HG02678 (cell line): ENCODE measurements around the gene EPB41L1.

Experiments used
- ATAC-seq: cut with Tn5 transposase; IDR thresholded peaks from one replicate; pipeline ENCODE4 v1.9.1; 2021; ENCODE audit warnings: mild to moderate bottlenecking, moderate library complexity; ENCODE audit not compliant: unreplicated experiment

EPB41L1 gene

DNA sequence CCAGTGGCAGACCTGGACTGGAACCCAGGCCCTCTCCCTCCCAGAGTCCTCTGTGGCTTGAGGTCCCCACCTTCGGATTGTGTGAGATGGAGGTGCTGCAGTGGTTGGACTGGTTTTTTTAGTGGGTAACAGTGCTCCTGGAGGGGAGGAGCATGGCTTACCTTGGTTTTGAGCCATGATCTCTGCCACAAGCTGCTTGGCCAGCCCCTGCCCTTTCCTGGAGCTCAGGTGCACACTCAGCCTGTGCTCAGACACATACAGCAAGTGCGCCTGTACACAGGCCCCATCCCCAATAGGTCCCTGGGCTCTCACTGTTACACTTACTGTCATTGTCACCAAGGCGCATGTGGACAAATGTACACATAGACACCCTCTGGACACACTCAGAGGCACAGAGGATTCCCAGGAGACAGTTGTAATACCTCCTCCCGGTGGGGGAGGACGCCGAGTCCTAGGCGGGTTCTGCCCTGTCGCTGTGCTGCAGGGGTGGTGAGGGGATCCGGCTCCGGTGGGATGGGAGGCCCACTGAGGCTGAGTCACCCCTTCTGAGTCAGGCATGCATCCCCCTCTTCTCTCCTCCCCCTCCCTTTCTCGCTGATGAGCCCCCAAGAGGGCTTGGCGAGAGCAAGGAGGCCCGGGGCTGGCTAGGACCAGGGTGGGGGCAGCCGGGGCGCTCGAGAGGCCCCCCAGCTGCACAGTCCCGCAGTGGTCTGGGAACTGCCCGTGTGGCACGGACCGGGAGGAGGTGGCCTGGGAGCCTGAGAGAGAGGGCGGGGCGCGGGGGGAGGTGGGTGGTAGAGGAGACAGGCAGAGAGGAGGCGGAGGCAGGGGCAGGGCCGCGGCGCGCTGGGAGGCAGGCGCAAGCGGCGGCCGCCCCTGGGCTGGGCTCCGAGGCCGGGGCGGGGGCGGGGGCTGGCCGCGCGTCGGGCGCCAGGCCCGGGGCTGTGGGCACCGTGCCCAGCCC lies 522 bp upstream of the EPB41L1 start:
- ATAC-seq, result no peak

DNA sequence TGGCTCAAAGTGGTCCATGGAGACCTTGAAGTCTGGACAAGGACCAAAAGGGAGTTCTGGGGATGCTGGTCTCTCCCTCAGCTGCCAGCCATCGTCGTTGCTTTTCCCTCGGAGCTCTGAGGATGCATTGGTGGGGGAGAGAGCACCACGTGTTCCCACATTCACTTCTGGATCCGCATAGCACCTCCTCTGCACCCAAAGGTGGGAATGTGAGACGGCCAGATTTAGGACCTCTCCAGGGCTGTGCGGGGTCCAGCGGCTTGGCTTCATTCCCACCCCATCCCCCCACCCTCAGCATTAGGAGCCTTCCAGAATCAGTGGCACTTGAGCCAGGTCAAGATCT lies 1.1 kb downstream of the EPB41L1 start:
- no peak for ATAC-seq

DNA sequence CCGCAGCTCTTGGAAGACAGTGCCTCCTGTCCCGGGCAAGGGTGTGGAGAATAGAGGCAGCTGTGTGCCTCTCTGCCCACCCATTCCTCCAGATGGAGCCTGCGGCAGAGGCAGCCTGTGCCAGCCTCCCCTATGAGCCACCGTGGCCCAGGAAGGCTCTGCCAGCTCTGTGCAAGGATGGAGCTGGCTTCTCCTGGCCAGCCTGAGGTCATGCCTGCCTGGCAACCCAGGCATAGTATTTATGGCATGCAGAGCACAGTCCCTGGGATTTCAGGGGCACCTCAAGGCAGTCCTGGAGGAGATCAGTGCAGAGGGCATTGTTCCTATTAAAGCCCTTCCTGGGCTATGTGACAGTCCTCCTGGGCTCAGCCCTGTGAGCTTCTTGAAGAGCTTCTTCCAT lies 1.5 kb downstream of the EPB41L1 start:
- ATAC-seq, result no peak

DNA sequence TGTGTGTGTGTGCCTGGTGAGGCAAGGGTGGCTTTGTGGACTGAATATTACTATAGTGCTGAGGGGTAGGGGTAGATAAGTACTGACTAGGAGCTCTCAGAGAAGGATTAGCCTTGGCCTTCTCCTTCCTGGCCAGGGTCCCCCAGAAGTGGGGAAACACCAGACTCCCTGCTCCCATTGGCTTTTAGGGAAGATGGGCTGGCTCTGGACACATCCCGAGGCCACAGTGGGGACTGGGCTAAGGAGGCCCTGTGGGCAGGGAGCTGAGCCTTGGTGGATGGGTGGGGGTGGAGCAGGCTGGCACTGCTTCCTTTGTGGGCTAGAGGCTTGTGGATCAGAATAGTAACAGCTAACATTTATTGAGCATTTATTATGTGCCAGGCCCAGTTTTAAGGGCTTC lies 3.1 kb downstream of the EPB41L1 start:
- ATAC-seq, result no peak

DNA sequence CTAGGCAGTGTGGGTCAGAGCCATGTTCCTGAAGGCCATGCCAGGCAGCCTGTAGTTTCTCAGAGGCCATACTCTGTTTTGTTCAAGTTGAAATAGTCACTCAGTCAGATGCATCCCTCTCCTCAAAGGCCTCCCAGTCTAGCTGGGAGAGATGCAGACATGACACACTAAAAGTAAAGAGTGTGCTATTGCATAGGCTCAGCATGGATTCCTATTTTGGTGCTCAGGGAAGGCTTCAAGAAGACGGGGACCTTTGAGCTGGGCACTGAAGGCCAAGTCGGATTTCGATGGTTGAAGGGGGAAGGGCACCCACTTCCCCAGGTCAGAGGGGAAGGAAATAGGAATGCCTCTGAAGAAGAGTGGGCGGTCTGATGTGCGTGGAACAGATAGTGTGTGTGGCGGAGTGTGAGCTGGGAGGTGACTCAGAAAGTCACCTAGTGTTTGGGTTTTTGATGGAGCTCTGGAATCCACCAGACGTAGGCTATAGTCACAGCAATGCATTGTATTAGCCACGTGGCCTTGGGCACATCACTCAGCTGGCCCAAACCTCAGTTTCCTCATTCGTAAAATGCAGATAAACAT lies 3.7 kb downstream of the EPB41L1 start:
- no peak for ATAC-seq

DNA sequence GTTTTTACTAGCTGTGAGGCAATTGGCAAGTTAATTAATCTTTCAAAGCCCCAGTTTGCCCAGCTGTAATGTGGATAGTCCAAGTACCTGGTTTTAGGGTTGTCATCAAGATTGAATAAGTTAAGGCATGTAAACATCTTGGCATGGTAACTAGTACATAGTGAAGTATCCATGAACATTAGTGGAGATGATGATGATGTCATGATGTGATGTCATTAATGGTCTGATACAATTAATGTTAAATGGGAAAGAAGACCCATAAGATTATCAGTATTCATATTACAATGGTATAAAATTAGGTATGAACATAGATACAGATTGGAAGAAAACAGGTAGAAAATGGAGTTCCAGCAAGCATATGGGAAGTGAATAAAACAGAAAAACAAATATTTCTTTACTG lies 5.3 kb downstream of the EPB41L1 start:
- ATAC-seq, result no peak

DNA sequence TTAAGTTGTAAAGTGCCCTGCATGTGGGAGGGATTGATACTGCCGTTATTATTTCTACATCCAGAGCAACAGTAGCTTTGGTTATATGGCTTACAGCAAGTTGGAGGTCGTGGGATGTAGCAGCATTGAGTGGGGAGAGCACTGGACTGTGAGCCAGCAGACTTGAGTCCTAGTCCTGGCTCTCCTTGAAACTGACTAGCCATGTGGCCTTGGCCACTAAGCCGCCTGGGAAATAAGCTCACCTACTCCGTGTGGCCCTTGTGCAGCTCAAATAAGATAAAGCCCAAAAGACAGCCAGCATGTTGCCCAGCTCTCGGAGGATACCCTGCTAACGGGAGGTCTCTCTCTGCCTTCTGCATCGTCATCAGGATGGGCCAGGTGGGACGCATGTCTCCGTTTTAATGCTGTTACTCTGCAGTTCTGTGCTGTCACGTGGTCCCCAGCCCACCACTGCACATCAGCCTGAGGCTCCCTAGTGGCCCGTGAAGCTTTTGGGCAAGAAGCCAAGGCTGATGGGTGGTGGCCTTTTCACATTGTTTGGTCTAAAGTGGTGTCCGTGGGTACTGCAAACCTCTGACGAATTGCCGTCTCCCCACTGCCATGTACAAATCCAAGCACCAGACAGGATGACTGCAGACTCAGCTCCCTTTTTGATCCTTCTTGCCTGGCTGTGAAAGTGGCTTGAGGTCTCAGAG lies 7.9 kb downstream of the EPB41L1 start:
- no peak for ATAC-seq

DNA sequence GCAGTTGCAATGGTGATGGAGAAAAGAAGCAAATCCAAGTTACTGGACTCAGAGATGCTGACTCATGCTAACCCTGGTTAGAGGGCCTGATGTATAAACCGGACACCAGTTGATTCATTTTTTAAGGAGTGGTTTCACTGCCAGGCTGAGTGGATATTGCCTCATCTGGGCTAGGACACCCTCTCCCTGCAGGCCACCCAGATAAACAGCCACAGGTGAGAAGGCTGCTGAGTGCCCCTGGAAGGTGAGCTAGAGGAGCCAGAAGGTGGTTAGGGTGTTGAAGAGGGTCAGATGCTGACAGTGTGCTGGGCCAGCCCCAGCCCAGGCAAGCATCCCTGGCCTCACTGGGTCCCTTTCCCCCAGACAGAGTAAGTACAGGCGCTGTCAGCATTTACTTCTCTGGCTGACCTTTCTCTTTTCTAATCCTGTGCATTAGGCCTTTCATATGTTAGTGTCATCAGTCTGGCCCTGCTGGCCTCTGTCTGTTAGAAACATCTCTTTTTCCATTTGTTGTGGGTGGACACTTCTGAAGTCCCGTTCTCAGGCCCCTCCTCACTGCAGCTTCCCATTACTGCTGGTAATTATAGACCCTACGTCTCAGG lies 13.5 kb downstream of the EPB41L1 start:
- ATAC-seq, result no peak

DNA sequence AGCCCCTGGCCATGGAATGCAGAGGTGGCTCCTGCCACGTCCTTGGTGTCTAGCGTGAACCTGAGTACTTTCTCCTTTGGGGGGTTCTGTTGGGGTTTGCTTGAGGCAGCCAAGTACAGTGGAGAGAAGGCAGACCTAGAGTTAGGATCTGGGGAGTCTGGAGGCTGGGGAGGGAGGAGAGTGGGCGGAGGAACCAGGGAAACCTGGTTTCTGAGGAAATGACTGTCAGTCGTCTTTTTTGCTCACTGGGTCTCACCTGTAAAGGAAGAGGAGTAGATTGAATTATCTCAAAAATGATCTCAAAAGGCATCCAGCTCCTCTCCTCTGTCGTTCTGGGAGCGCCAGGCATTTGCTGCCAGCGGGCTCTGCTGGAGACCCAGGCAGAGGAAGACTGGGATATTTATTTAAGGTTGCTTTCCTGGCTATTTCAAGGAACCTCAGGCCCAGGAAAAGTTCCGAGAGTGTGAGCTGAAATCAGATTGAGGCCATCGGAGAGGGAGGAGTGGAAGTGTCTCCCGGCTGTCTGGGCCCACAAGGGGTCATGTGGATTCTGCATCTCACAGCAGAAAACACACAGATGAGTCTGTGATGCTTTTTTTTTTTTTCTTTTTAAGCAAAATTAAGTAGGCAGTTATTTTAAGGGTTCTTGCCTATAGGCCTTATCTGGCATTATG lies 16.1 kb downstream of the EPB41L1 start:
- ATAC-seq, result no peak

DNA sequence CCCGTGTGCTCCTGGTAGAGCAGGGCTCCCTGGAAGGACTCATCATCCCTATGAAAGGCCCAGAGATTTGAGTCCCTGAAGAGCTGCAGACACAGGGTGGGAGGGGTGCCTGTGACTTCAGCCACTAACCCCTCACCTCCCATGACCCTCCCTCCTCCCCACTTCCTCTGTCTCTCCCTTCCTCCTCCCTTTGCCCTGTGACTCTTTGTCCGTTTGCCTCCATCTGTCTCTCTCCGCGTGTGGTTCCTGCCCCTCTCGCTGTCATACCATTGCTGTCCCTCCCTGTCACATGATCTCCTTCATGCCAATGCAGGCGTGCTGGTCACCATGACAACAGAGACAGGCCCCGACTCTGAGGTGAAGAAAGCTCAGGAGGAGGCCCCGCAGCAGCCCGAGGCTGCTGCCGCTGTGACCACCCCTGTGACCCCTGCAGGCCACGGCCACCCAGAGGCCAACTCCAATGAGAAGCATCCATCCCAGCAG lies 19.0 kb downstream of the EPB41L1 start:
- no peak for ATAC-seq

DNA sequence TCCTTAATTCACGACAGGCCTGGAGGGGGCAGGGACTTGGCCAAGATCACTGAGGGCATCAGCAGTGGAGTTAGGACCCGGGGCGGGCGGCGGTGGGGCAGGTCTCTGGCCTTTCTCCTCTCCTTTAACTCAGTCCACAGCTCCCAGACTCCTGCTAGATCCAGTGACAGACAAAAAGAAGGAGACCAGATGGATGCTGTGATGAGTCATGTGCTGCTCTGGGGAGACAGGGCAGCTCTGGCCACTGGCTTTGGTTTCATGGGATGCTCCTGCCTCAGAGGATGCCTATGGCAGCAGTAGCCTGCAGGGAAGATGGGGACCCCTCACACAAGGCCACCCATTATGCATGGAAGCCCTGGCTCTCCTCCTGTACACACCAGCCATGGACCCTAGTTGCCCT lies 20.5 kb downstream of the EPB41L1 start:
- no peak for ATAC-seq

DNA sequence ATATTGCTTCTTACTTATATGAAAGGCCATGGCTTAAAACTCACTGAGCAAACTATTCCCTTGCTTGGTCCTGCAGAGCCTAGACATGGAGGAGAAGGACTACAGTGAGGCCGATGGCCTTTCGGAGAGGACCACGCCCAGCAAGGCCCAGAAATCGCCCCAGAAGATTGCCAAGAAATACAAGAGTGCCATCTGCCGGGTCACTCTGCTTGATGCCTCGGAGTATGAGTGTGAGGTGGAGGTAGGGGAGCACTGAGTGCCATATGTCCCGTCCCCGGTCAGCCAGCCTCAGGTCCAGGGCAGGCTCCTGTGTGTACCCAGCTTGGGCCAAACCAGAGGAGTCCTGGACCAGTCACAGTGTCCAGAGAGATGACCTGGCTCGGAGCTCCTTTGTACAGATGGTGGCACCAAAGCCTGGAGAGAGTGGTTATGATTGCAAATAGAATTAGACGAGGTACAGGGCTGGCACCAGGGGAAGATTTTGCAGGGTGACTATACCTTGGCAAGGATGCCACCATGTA lies 21.0 kb downstream of the EPB41L1 start:
- ATAC-seq, result no peak

DNA sequence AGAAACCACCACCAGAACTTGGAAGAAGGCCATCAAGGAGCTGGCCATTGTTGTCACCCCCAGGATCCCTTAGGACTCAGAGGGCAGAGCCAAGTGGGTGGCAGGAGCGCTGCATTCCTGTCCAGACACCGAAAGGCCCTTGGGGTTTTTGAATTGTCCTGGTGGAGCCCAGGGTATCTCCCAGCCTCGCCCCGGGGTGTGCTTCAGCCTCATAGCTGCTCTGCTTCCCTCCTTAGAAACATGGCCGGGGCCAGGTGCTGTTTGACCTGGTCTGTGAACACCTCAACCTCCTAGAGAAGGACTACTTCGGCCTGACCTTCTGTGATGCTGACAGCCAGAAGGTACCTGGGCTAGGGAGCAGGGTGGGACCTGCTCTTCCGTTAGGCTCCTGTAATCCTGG lies 23.2 kb downstream of the EPB41L1 start:
- ATAC-seq, result no peak

DNA sequence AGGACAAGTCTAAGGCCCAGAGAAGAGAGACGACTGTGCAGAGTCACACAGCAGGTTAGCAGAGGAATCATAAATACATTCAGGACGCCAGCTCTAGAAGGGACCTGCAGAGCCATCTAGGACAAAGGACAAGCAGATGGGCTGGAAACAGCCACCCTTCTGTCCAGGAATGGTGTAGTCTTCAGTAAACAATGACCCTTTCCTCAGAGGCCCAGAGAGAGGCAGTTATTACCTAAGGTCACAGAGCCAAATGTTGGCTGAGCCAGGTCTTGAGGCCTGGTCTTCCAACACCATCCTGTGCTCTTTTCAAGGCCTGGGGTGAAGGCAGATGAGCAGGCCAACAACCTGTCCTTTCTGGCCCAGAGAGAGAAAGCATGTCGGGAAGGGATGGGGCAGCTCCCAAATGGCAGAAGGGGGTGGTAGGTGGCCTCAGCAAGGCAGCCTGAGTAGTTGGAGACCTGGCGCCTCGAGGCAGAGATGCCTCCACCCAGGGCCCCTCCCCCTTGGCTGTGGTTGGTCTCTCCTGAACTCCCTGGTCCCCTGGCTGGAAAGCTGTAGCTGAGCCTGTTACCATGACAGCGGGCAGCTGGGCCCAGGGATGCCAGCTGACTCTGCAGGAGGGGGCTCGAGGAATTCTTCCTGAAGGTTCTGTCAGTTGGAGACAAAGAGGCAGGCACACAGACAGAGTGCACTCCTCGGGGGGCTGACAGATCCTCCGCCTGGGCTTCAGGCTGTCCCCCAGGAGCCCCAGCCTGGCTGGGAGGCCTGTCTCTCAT lies 24.8 kb downstream of the EPB41L1 start:
- no peak for ATAC-seq

DNA sequence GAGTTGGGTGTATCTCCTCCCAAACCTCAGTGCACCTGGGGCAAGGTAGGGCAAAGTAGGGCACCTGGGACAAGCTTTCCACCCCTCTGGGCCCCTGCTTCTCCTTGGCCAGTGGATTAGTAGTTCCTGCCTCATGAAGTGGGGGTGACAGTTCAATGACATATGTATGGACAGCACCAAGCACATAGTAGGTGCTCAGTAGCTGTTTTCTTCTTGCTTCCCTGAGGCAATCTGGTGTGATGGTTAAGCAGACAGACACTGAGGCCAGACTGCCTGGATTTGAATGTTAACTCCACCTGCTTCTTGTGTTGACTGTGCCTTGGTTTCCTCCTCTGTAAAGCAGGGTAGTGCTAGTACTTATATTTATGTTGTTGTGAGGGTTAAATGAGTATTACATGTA lies 25.8 kb downstream of the EPB41L1 start:
- no peak for ATAC-seq

DNA sequence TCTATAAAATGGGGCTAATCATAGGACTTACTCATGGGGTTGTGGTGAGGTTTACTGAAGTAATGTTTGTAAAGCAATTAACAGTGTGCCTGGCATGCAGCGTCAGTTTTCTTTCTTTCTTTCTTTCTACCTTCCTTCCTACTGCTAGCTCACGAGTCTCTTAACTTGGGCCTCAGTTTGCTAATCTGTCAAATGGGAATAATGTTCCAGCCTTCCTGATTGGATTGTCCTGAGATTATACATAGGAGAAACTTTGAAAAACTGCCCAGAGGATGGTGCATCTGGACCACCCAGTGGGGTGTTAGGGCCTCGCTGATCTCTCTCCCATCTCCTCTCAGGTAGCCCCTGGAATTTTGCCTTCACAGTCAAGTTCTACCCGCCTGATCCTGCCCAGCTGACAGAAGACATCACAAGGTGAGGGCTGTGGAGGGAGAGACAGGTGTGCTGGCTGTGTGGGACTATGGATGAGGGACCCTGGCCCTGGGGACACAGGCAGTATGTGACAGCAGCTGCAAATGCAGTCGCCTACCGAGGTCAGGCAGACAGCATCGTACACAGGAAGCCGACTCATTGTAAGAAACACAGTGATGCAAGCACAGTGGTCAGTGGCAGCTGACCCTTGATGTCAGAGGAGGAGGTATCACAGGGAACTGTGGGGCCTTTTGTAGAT lies 27.5 kb downstream of the EPB41L1 start:
- ATAC-seq, result no peak

DNA sequence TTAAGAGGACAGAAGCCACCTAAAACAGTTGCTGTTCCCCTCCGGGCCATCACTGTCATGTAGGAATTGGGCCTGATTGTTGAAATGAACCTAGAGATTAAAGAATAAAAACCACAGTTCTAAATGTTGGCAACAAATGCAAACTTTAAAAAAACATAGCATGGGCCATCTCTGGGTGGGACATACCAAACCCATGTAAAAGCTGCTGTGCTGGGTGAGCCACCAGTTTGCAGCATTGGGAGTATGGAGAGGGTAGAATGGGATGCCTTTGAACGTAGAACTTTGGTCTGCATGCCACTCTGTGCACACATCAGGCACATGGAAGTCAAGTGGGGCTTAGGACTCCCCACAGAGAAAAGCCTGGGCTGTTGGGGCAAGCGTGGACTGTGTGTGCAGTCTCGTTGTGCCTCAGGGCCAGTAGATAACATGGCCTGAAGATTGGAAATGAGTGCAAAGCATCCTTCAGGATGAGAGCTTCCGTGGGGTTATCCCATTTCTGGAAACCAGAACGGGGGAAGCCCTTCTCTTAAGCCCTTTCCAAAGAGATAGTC lies 28.1 kb downstream of the EPB41L1 start:
- no peak for ATAC-seq

DNA sequence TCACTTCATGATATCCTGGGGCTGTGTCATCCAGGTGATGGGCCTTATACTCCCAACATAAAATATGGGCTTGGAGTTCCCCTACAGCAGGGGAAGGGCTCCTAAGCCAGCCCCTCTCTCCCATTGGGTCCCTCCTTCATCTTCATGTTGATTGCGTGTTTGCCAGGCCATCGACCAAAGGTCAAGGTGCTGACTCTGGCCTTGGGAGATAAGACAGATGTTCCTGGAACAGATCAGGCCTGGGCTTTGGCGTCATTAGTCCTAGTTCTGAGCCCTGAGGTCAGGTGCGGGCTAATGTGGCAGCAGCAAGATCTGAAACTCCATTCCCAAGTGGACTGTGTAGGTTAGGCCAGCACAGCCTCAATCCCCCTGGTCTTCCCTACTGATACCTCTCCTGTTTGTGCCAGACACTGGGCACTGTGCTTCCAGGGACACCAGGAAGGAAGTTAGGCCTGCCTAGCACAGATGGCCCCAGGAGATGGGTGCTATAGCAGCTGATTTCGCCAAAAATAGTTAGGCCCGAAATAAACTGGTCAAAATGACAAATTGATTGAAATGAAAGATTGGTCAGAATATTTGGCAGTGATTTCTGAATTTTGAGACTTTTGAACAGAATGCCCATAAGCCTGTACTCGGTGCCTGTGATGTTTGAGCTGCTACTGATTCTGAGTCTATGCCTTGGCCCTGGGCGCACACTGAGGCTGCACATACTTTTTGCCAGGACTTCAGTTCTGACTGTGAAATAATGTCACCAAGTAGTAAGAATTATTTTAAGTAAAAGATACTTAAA lies 28.8 kb downstream of the EPB41L1 start:
- no peak for ATAC-seq
